Measurements from ENCODE around the gene TLE3.

DNA sequence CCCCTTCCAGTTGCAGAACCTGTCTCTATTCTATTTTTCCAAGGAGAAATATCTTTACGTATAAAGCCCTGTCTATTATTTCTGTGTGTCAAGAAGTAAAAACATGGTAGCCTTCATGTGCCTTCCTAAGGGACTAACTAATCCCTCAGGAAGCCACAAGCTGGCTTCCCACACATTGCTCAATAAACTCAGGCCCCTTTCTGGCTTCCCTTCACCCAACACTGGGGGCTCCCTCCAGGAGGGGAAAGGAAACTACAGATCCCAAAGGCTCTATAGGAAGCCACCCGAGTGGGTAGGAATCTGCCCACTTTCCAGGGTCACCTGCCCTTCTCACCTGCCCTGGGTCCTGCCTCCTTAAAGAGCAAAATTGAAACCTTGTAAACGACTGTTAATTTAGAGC, 4.6 kb downstream of the TLE3 start:
- TF ChIP-seq, protein P1, sequence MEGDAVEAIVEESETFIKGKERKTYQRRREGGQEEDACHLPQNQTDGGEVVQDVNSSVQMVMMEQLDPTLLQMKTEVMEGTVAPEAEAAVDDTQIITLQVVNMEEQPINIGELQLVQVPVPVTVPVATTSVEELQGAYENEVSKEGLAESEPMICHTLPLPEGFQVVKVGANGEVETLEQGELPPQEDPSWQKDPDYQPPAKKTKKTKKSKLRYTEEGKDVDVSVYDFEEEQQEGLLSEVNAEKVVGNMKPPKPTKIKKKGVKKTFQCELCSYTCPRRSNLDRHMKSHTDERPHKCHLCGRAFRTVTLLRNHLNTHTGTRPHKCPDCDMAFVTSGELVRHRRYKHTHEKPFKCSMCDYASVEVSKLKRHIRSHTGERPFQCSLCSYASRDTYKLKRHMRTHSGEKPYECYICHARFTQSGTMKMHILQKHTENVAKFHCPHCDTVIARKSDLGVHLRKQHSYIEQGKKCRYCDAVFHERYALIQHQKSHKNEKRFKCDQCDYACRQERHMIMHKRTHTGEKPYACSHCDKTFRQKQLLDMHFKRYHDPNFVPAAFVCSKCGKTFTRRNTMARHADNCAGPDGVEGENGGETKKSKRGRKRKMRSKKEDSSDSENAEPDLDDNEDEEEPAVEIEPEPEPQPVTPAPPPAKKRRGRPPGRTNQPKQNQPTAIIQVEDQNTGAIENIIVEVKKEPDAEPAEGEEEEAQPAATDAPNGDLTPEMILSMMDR (conservative IDR thresholded peaks at IDR 0.05 in 1 of 2, IDR thresholded peaks at IDR 0.05 in 1 of 2; ENCODE audit: low read depth in 1 of 2, low read length in 2 of 2) = peak in 1 of 2 donors; percentile 11
- no peak for TF ChIP-seq EZH2 (IDR thresholded peaks at IDR 0.05; ENCODE audit: low read length, missing control alignments)

Measured in fibroblast of lung (primary cell).